Caco-2 (cell line): ENCODE data around the gene PLXDC2. TPM values are rescaled to one million over a fixed set of nuclear protein-coding genes. Genes with fewer than 3 reads are reported as not detected.

ENCODE experiments used
- BruUV-seq: library from RNA; stranded (reverse); fragments of 400-500 nt; replicated peaks from 2 replicates; lab custom pipeline; 2021; lab: Mats Ljungman, UMichigan
- CTCF ChIA-PET: fragments of 300-600 bp; sonication (Branson Sonifier 250); formaldehyde crosslinking; loops from one replicate; lab custom pipeline; 2022; ENCODE audit warnings: antibody characterized with exemption; lab: Charles Lee
- POLR2A ChIA-PET: fragments of 300-600 bp; sonication (Branson Sonifier 250); formaldehyde crosslinking; loops from one replicate; lab custom pipeline; 2022; ENCODE audit warnings: antibody characterized with exemption; lab: Charles Lee
- DNase-seq, 2 experiments: peaks; one replicate each; pipeline versions ENCODE4 v3.0.0 to v3.0.0-alpha.2; 2020 to 2022
- H3K27me3 ChIP-seq: replicated peaks from 2 replicates; pipeline ENCODE4 v1.6.0; 2011; ENCODE audit warnings: low read length; ENCODE audit not compliant: control insufficient read depth, insufficient read depth
- H3K36me3 ChIP-seq: 2 replicates; pipeline ENCODE4 v1.5.1; 2011; ENCODE audit warnings: low read length; ENCODE audit not compliant: control insufficient read depth, insufficient read depth
- H3K4me1 ChIP-seq: fragments of 250-450 bp; sonication (Bioruptor Pico); 2 replicates; pipeline ENCODE4 v1.5.1; 2020; ENCODE audit warnings: mild to moderate bottlenecking
- H3K4me3 ChIP-seq: 2 replicates; pipeline ENCODE4 v1.5.1; 2011; ENCODE audit warnings: low read depth, mild to moderate bottlenecking, control low read depth, low read length
- H3K9me3 ChIP-seq: fragments of 250-450 bp; sonication (Bioruptor Pico); 2 replicates; pipeline ENCODE4 v1.5.1; 2020; ENCODE audit warnings: mild to moderate bottlenecking, moderate library complexity
- H3K27ac Mint-ChIP-seq: one replicate; pipeline ENCODE4 v1.8.0; 2022; ENCODE audit warnings: mixed read lengths; ENCODE audit not compliant: unreplicated experiment
- H3K27me3 Mint-ChIP-seq: one replicate; pipeline ENCODE4 v1.8.0; 2022; ENCODE audit warnings: mixed read lengths; ENCODE audit not compliant: insufficient read depth, unreplicated experiment
- H3K36me3 Mint-ChIP-seq: one replicate; pipeline ENCODE4 v1.8.0; 2022; ENCODE audit warnings: mild to moderate bottlenecking, mixed read lengths; ENCODE audit not compliant: insufficient read depth, unreplicated experiment
- H3K4me1 Mint-ChIP-seq: one replicate; pipeline ENCODE4 v1.8.0; 2022; ENCODE audit warnings: low read depth, mixed read lengths; ENCODE audit not compliant: unreplicated experiment
- H3K4me3 Mint-ChIP-seq: one replicate; pipeline ENCODE4 v1.8.0; 2022; ENCODE audit warnings: mild to moderate bottlenecking, moderate library complexity, mixed read lengths; ENCODE audit not compliant: unreplicated experiment
- H3K9me3 Mint-ChIP-seq: one replicate; pipeline ENCODE4 v1.8.0; 2022; ENCODE audit warnings: mixed read lengths; ENCODE audit not compliant: unreplicated experiment
- intact Hi-C: fragments of 100-400 bp; cut with micrococcal nuclease; formaldehyde crosslinking; loops from one replicate; pipeline ENCODE4 v1.10.0; 2022; ENCODE audit not compliant: unreplicated experiment
- total RNA-seq: library from RNA; stranded (reverse); gene quantifications from 2 replicates; pipeline ENCODE4 v1.2.3, GENCODE V29; 2022
- TF ChIP-seq, protein P1 (sequence below), 2 experiments: fragments of 200-600 bp in 1 of 2; IDR thresholded peaks; 1 replicate in 1 of 2; 2 replicates in 1 of 2; pipeline versions ENCODE4 v1.5.1 to v1.8.0; 2011 to 2022; ENCODE audit warnings: antibody characterized with exemption in 1 of 2, control low read depth in 1 of 2, inconsistent platforms in 1 of 2, low read depth in 1 of 2, low read length in 1 of 2, mild to moderate bottlenecking in 1 of 2, moderate library complexity in 1 of 2; ENCODE audit not compliant: insufficient read depth in 1 of 2, severe bottlenecking in 1 of 2, unreplicated experiment in 1 of 2

PLXDC2 gene
- total RNA-seq, 1 experiment from 2014 or later, result 0.54 TPM

DNA sequence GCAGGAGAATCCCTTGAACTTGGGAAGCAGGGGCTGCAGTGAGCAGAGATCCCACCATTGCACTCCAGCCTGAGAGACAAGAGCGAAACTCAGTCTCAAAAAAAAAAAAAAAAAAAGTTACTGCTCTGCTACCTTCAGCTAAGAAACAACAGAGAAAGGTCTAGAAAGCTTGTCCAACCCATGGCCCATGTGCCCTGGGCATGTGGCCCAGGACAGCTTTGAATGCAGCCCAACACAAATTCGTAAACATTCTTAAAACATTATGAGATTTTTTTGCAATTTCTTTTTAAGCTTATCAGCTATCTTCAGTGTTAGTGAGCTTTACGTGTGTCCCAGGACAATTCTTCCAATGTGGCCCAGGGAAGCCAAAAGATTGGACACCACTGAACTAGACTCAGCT, 22.9 kb downstream of the PLXDC2 start:
- Mint-ChIP-seq H3K4me1 (no peaks in the 10 kb centered on the region), H3K27me3 (peaks cover 9% of the 10 kb centered on the region), H3K4me3 (no peak overlapping the region), H3K9me3 (no peaks in the 10 kb centered on the region), H3K27ac (no peak overlapping the region), H3K36me3 (no peaks in the 10 kb centered on the region)
- H3K9me3 ChIP-seq, result no peaks in the 10 kb centered on the region
- no peaks in the 10 kb centered on the region for H3K27me3 ChIP-seq
- TF ChIP-seq, protein P1, sequence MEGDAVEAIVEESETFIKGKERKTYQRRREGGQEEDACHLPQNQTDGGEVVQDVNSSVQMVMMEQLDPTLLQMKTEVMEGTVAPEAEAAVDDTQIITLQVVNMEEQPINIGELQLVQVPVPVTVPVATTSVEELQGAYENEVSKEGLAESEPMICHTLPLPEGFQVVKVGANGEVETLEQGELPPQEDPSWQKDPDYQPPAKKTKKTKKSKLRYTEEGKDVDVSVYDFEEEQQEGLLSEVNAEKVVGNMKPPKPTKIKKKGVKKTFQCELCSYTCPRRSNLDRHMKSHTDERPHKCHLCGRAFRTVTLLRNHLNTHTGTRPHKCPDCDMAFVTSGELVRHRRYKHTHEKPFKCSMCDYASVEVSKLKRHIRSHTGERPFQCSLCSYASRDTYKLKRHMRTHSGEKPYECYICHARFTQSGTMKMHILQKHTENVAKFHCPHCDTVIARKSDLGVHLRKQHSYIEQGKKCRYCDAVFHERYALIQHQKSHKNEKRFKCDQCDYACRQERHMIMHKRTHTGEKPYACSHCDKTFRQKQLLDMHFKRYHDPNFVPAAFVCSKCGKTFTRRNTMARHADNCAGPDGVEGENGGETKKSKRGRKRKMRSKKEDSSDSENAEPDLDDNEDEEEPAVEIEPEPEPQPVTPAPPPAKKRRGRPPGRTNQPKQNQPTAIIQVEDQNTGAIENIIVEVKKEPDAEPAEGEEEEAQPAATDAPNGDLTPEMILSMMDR (IDR thresholded peaks at IDR 0.05; ENCODE audit: insufficient read depth in 1 of 2, low read depth in 1 of 2, low read length in 1 of 2, severe bottlenecking in 1 of 2, unreplicated experiment in 1 of 2), result no peak
- H3K4me3 ChIP-seq, result no peak overlapping the region
- ChIA-PET POLR2A (no interaction called here), CTCF (no interaction called here)
- intact Hi-C loops, result no loop called here
- no peaks in the 10 kb centered on the region for H3K4me1 ChIP-seq
- no peaks in the 10 kb centered on the region for H3K36me3 ChIP-seq
- DNase-seq, result no peak
- no TSS peak for BruUV-seq

DNA sequence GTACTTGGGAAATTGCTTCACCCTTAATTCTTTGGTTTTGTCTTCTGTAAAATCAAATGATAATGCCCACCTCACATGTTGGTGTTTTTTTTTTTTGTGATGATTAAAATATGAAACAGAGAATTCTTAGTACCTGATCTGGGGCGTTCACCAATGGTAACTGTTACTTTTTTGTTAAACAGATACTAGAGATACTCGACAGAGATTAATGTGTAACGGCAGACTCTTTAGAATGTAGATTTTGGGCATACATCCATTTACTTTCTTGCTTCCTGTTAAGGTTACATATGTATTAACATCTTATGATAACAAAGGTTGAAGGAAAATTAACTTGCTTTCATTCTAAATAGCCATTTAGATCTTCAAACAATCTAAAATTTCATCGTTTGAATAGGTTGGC, 23.3 kb downstream of the PLXDC2 start:
- H3K27ac Mint-ChIP-seq, result no peak overlapping the region
- no peaks in the 10 kb centered on the region for H3K4me1 Mint-ChIP-seq
- H3K9me3 Mint-ChIP-seq, result no peaks in the 10 kb centered on the region

DNA sequence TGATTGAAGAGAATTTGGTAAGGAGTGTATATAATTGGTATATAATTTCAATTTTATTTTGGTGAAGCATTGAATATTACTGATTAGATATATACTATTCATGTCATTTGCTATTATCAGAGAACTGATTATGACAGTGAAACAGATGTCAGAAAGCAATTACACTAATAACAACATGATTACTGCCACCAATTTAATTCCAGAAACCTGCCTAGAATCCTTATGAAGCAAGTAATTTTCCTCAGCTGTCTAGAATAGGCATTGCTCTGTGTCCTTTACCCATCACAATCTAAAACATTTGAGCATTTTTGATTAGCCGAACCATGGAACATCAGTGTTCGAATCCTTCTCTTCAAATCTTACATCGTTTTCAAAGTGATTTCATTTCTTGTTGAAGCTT, 24.5 kb downstream of the PLXDC2 start:
- Mint-ChIP-seq H3K4me3 (no peak overlapping the region), H3K27me3 (peaks cover 6% of the 10 kb centered on the region), H3K4me1 (no peaks in the 10 kb centered on the region), H3K27ac (no peak overlapping the region), H3K36me3 (no peaks in the 10 kb centered on the region), H3K9me3 (no peaks in the 10 kb centered on the region)
- Histone ChIP-seq H3K27me3 (no peaks in the 10 kb centered on the region), H3K4me1 (no peaks in the 10 kb centered on the region), H3K36me3 (no peaks in the 10 kb centered on the region), H3K4me3 (no peak overlapping the region), H3K9me3 (no peaks in the 10 kb centered on the region)
- intact Hi-C loops, result no loop called here
- ChIA-PET CTCF (no interaction called here), POLR2A (no interaction called here)
- BruUV-seq, result no TSS peak
- TF ChIP-seq, protein P1 (IDR thresholded peaks at IDR 0.05; ENCODE audit: insufficient read depth in 1 of 2, low read depth in 1 of 2, low read length in 1 of 2, severe bottlenecking in 1 of 2, unreplicated experiment in 1 of 2), result no peak
- no peak for DNase-seq

More for the DNA sequence above, 23.3 kb downstream of the PLXDC2 start:
- H3K36me3 Mint-ChIP-seq, result no peaks in the 10 kb centered on the region
- peaks cover 8% of the 10 kb centered on the region for H3K27me3 Mint-ChIP-seq
- intact Hi-C loops, result no loop called here
- DNase-seq, result no peak
- Histone ChIP-seq H3K36me3 (no peaks in the 10 kb centered on the region), H3K9me3 (no peaks in the 10 kb centered on the region), H3K4me1 (no peaks in the 10 kb centered on the region), H3K27me3 (no peaks in the 10 kb centered on the region), H3K4me3 (no peak overlapping the region)
- H3K4me3 Mint-ChIP-seq, result no peak overlapping the region
- ChIA-PET CTCF (no interaction called here), POLR2A (no interaction called here)
- TF ChIP-seq, protein P1 (IDR thresholded peaks at IDR 0.05; ENCODE audit: insufficient read depth in 1 of 2, low read depth in 1 of 2, low read length in 1 of 2, severe bottlenecking in 1 of 2, unreplicated experiment in 1 of 2), result no peak
- BruUV-seq, result no TSS peak
